GM12878 (cell line): ENCODE results near the gene GPHB5. TPM values are rescaled to one million over a fixed set of nuclear protein-coding genes. Genes with fewer than 3 reads are reported as not detected.

Experiments
- ATAC-seq: fragments of 200-7000 bp; cut with Tn5 transposase; 3 replicates; pipeline ENCODE4 v1.9.1; 2020; ENCODE audit warnings: mild to moderate bottlenecking, moderate library complexity
- BruUV-seq: library from RNA; stranded (reverse); fragments of 400-500 nt; replicated peaks from 2 replicates; lab custom pipeline; 2021; lab: Mats Ljungman, UMichigan
- CTCF ChIA-PET: fragments of 300-600 bp; sonication (Branson Sonifier 250); formaldehyde crosslinking; extraction: SDS; loops from one replicate; lab custom pipeline; 2021; ENCODE audit warnings: inconsistent platforms; lab: Yijun Ruan, JAX
- POLR2A ChIA-PET: fragments of 350-600 bp; formaldehyde crosslinking; extraction: SDS; loops from one replicate; lab custom pipeline; 2021; ENCODE audit warnings: inconsistent platforms; lab: Charles Lee
- RAD21 ChIA-PET: fragments of 300-600 bp; sonication (Branson Sonifier 250); formaldehyde crosslinking; loops from one replicate; lab custom pipeline; 2023; ENCODE audit warnings: antibody characterized with exemption; ENCODE audit not compliant: unreplicated experiment; lab: Charles Lee
- SMC1A ChIA-PET: fragments of 300-600 bp; sonication (Branson Sonifier 250); formaldehyde crosslinking; loops from one replicate; lab custom pipeline; 2023; ENCODE audit not compliant: unreplicated experiment, uncharacterized antibody; lab: Charles Lee
- DNase-seq: peaks from one replicate; pipeline ENCODE4 v3.0.0-alpha.2; 2011; ENCODE audit warnings: low read depth, low spot score
- FAIRE-seq: peaks from 3 replicates; lab custom pipeline; 2011; peaks lifted over from hg19 to GRCh38; lab: Jason Lieb, UNC
- H2AFZ ChIP-seq: 2 replicates; pipeline ENCODE4 v1.6.0; 2011; ENCODE audit warnings: low read depth, low read length, control low read depth; ENCODE audit not compliant: control insufficient read depth
- H3K27ac ChIP-seq: 2 replicates; pipeline ENCODE4 v1.5.1; 2011; ENCODE audit warnings: control low read depth; ENCODE audit not compliant: control insufficient read depth, insufficient read depth
- H3K27me3 ChIP-seq, 2 experiments: replicated peaks in 1 of 2; 2 replicates each; pipeline versions ENCODE4 v1.6.0 to v1.6.1; 2011; ENCODE audit warnings: low read length in 1 of 2; ENCODE audit not compliant: control insufficient read depth in 2 of 2, insufficient read depth in 2 of 2
- H3K36me3 ChIP-seq, 2 experiments: 2 replicates each; pipeline ENCODE4 v1.5.1; 2011; ENCODE audit warnings: low read length in 1 of 2; ENCODE audit not compliant: control insufficient read depth in 2 of 2, insufficient read depth in 2 of 2
- H3K4me1 ChIP-seq: 2 replicates; pipeline ENCODE4 v1.6.1; 2011; ENCODE audit warnings: mild to moderate bottlenecking, low read length, moderate library complexity, mixed read lengths; ENCODE audit not compliant: control insufficient read depth, insufficient read depth
- H3K4me2 ChIP-seq: 2 replicates; pipeline ENCODE4 v1.6.0; 2011; ENCODE audit warnings: control low read depth; ENCODE audit not compliant: control insufficient read depth, insufficient read depth
- H3K4me3 ChIP-seq: fragments of 200-600 bp; sonication (generic); 2 replicates; pipeline ENCODE4 v1.5.1; 2016
- H3K79me2 ChIP-seq: 2 replicates; pipeline ENCODE4 v1.6.0; 2011; ENCODE audit warnings: low read length; ENCODE audit not compliant: control insufficient read depth, insufficient read depth
- H3K9ac ChIP-seq: 2 replicates; pipeline ENCODE4 v1.8.0; 2011; ENCODE audit warnings: low read length, control low read depth, mixed read lengths; ENCODE audit not compliant: control insufficient read depth, insufficient read depth
- H3K9me3 ChIP-seq: replicated peaks from 3 replicates; pipeline ENCODE4 v1.5.1; 2011; ENCODE audit warnings: mild to moderate bottlenecking, low read length; ENCODE audit not compliant: control insufficient read depth, insufficient read depth
- H4K20me1 ChIP-seq: 2 replicates; pipeline ENCODE4 v1.6.0; 2011; ENCODE audit not compliant: control insufficient read depth, insufficient read depth
- BMI1 ChIP-seq: fragments of 450-650 bp; IDR thresholded peaks from 2 replicates; pipeline ENCODE4 v1.6.1; 2016; ENCODE audit warnings: mild to moderate bottlenecking, moderate library complexity, borderline replicate concordance
- GATAD2B ChIP-seq: fragments of 450-650 bp; conservative IDR thresholded peaks from 2 replicates; pipeline ENCODE4 v1.6.1; 2017; ENCODE audit warnings: low read depth, mild to moderate bottlenecking, moderate library complexity
- HSF1 ChIP-seq: fragments of 150-350 bp; IDR thresholded peaks from 2 replicates; pipeline ENCODE4 v1.6.1; 2014; ENCODE audit warnings: mild to moderate bottlenecking, low read depth, low read length
- MEF2B ChIP-seq: fragments of 450-650 bp; IDR thresholded peaks from 2 replicates; pipeline ENCODE4 v1.6.1; 2018; ENCODE audit warnings: mild to moderate bottlenecking, moderate library complexity; ENCODE audit not compliant: partially characterized antibody, poor library complexity, severe bottlenecking
- RELB ChIP-seq: fragments of 450-650 bp; IDR thresholded peaks from 2 replicates; pipeline ENCODE4 v1.6.1; 2017; ENCODE audit warnings: low read depth, mild to moderate bottlenecking, moderate library complexity
- RFX5 ChIP-seq: IDR thresholded peaks from 2 replicates; pipeline ENCODE4 v1.6.1; 2011; ENCODE audit warnings: low read depth, low read length, improper control_type of control experiment
- TCF3 ChIP-seq: IDR thresholded peaks from 2 replicates; pipeline ENCODE4 v1.6.1; 2012; ENCODE audit warnings: low read depth, mild to moderate bottlenecking, low read length, borderline replicate concordance; ENCODE audit not compliant: insufficient read depth
- ZBTB11 ChIP-seq: fragments of 450-650 bp; formaldehyde crosslinking; IDR thresholded peaks from 2 replicates; pipeline ENCODE4 v1.5.0; 2022; ENCODE audit warnings: mild to moderate bottlenecking, missing genetic modification characterization
- in situ Hi-C: fragments of 300-500 bp; cut with MboI; formaldehyde crosslinking; loops from 9 replicates; pipeline ENCODE4 v1.14.3; 2018; ENCODE audit warnings: mixed read lengths
- intact Hi-C: fragments of 100-400 bp; cut with micrococcal nuclease; formaldehyde crosslinking; loops from one replicate; pipeline ENCODE4 v1.14.2; 2022; ENCODE audit not compliant: unreplicated experiment
- polyA plus RNA-seq, 11 experiments: library from polyadenylated mRNA; depleted of rRNA in 4 of 11; unstranded in 6 of 11; stranded (reverse) in 5 of 11; fragments of >200 nt; fragmentation: Nextera tagmentation in 4 of 11; fragmentation: Illumina TruSeq in 1 of 11; extraction: Ambion mirVana in 4 of 11; extraction: Trizol in 1 of 11; gene quantifications; 1 replicate in 1 of 11; 2 replicates in 10 of 11; pipeline versions ENCODE4 v1.2.1 to v1.2.3, GENCODE V29; 2011 to 2016; ENCODE audit warnings: inconsistent platforms in 2 of 11, missing spikeins in 2 of 11, low read depth in 1 of 11
- total RNA-seq, 4 experiments: library from RNA; depleted of rRNA in 3 of 4; stranded (reverse); fragments of >200 nt in 3 of 4; fragmentation: Illumina TruSeq in 1 of 4; extraction: Trizol in 1 of 4; gene quantifications; 2 replicates each; pipeline versions ENCODE4 v1.2.1 to v1.2.3, GENCODE V29; 2013 to 2021

Gene GPHB5
- total and polyA plus RNA-seq, 10 of the 15 experiments (the other 5 are each of a cell fraction or from before 2014, with no cell fraction given) = not detected

GRCh38 chr14:63367742-63368364 is 49.1 kb upstream of the GPHB5 start:
- H3K36me3 ChIP-seq = no peaks in the 10 kb centered on the region
- SMC1A ChIA-PET = no interaction called here
- CTCF ChIA-PET = no interaction called here
- no TSS peak for BruUV-seq
- intact Hi-C loops (no loop called here), in situ Hi-C loops (no loop called here)
- ATAC-seq (no peak), FAIRE-seq (no peak), DNase-seq (no peak)
- no peaks in the 10 kb centered on the region for H3K4me1 ChIP-seq
- no peak overlapping the region for H3K4me2 ChIP-seq
- H3K27ac ChIP-seq = no peak overlapping the region
- POLR2A ChIA-PET = no interaction called here
- H3K9me3 ChIP-seq = no peaks in the 10 kb centered on the region
- H4K20me1 ChIP-seq = no peaks in the 10 kb centered on the region
- no peaks in the 10 kb centered on the region for H3K27me3 ChIP-seq
- H3K79me2 ChIP-seq = no peaks in the 10 kb centered on the region
- no peak for TF ChIP-seq TCF3
- TF ChIP-seq RFX5 = no peak
- no peak for TF ChIP-seq GATAD2B
- no peak for TF ChIP-seq HSF1
- no peak for TF ChIP-seq ZBTB11
- TF ChIP-seq BMI1 = no peak
- no peak for TF ChIP-seq RELB
- no peak for TF ChIP-seq MEF2B
- no peak overlapping the region for H3K4me3 ChIP-seq
- no peak overlapping the region for H3K9ac ChIP-seq
- RAD21 ChIA-PET = no interaction called here
- H2AFZ ChIP-seq = no peak overlapping the region
